GM21515 (cell line): Measurements from ENCODE around the gene RNMT.
"Not testable (repeated sequence)": the region's sequence is repeated elsewhere in the genome, so short reads cannot be mapped to it uniquely, and the experiment has no call there.

ENCODE experiments used
- ATAC-seq: cut with Tn5 transposase; IDR thresholded peaks from one replicate; pipeline ENCODE4 v1.9.1; 2021; ENCODE audit not compliant: unreplicated experiment

The RNMT gene

DNA sequence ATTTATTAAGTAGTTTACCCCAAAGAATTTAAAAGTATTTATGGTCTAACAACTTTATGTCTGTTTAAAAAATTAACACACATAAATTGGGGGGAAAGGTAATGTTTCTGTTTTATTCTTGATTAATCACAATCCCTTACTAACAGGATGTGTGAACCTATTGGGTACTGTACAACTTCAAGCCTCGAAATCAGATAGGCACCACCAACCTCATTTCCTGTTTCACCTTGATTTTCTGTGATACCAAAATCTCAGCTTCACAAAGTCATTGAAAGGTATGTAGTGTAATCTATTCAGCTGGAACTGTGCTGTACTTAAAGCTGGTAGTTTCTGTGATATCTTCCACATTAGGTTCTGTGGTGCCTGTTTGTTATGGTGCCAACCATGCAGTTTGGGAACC lies 4.0 kb downstream of the RNMT start:
- ATAC-seq, result no peak

DNA sequence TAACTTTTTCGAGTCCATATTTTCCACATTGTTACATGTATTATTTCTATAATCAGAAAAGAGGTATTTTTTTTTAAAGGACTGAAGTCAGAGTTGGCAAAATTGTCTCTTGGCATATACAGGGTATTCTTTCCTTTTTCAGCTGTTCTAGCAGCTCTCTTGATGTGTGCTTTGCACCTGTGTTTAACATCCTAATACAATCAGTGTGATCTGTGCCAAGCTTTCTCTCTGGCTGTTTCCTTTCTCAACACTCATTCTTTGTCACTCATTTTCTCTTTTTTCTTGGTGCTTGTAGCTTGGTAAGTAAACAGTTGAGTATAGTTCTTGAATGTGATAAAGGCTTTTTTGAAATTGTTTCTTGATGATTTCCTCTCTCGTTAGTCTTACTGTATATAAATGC lies 9.2 kb downstream of the RNMT start:
- no peak for ATAC-seq

DNA sequence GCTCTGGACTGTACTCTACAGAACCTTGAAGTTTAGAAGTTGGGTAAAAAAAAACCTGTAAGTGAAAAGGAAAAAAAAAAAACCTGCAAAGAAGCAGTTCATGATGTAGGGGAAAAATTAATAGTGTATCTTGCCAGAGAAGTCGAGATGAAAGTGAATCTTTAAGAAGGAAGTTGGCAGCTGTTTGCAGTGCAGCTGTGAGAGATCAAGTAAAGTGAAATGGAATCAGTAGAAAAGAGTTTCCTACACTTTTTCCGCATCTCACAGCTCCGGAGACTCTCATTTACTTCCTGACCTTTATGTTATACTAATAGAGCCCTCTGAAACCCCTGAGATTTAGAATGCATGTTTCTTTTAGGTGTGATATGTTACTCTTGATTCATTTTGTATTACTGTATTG lies 19.2 kb downstream of the RNMT start:
- no peak for ATAC-seq

DNA sequence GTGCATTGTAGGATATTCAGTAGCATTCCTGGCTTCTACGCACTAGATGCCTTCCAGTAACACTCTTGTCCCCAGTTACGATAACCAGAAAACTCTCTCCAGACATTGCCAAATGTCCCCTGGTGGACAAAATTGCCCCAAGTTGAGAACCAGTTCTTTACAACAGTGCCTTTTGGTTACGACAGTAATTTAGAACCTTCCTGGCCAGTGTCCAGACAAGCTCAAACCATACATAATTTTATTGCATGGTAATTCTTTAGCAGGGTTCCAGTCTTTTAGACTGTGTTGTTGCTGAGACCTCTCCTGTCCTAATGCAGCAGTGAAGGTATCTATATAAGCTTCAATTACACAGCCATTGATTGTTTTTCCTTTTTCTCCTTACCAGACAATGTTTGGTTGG lies 20.2 kb downstream of the RNMT start:
- no peak for ATAC-seq

DNA sequence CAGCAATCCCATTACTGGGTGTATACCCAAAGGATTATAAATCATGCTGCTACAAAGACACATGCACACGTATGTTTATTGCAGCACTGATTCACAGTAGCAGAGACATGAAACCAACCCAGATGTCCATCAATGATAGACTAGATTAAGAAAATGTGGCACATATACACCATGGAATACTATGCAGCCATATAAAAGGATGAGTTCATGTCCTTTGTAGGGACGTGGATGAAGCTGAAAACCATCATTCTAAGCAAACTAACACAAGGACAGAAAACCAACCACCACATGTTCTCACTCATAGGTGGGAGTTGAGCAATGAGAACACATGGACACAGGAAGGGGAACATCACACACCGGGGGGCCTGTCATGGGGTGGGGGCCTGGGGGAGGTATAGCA lies 25.1 kb downstream of the RNMT start:
- ATAC-seq, result not testable (repeated sequence)

DNA sequence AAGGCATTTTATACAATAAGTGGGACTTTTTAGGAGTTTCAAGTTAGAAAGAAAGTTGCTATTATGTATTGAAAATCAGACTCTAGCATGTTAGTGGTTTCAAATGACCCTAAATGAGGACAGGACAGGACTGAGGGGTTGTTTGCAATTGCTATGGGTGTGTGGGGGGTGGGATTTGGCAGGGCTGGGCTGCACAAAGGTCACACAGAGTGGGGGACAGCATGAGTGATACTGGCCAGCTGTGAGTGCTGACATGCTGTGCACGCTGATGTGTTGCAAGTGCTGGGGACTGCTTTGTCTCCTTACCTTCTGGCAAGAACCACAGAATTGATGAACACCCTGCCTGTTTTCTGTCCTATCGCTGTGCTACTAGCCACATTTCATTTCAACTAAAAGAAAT lies 29.8 kb downstream of the RNMT start:
- no peak for ATAC-seq

DNA sequence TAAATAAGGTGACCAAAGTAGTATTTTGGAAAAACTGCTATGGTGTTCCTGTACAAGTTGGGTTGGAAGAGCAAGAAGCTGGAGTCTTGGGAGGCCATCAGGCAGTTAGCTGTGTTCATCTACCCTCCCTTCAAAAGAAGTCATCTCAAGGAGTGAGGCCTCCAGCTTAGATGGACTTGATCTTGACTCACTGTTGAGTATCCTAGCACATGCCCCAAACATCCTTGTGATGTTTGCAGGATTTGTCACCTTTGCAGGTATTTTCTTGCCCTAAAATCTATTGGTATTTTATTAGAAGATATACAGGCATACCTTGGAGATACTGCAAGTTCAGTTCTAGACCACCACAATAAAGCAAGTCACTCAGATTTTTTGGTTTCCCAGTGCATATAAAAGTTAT lies 30.2 kb downstream of the RNMT start:
- ATAC-seq, result no peak

DNA sequence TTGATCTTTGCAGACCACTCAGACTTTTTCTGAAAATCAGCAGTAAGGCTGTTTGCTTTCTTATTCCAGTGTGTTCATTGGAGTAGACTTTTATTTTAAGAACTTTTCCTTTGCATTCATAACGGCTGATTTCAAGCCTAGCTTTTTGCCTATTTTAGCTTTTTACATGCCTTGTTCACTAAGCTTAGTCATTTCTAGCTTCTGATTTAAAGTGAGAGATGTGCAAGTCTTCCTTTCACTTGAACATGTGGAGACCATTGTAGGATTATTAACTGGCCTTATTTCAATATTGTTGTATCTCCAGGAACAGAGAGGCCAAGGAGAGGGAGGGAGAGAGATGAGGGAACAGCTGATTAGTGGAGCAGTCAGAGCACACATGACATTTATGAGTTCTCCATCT lies 32.1 kb downstream of the RNMT start:
- ATAC-seq, result no peak

DNA sequence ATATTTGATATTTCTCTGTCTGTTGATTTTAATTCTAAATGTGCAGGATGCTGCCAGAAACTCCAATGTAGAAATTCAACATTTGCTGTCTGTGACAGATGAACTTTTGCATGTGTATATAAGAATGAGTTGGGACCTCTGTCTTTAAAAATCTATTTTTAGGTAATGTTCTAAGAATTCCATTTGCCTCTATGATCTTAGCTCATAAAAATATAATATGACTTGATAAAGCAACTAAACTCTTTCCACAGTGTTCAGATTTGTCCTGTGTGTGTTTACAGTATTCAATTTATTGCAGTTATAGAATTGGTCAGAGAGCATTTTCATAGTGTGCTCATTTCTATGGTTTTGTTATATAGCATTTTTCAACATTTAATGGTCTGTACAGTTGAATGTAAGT lies 33.6 kb downstream of the RNMT start:
- no peak for ATAC-seq

DNA sequence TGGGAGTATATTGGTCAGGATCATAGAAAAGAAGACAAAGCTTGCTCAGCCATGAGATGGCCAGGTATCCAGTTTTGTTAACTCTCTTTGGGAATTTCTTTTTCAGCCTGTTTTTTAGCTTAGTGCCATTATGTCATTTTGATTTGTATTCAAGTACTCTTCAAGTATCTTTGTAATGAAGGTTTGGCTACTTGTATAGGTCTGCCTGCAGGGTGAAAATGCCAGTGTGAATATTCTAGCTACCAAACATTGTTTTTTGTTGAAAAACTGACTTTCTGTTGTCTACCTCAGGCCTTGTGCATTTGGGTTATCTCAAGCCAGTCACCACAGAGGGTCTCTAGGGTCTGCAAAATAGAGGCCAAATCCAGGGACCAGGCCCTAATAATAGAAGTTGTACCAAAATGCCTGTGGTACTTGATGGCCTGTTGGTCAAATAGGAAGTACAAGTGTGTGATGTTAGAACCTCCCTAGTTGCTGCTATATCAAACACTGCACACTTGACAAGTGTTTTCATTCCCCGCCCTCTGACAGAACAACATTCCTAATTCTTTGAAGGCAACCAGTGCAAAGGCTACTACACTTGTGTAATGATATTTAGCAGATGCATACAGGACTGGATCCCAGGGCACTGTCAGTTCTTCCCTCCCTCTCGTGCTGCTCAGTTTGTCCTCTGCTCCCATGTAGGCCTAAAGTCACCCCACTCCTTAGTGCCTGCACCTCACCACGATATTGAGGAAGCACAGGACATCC lies 36.4 kb downstream of the RNMT start:
- ATAC-seq, result no peak

DNA sequence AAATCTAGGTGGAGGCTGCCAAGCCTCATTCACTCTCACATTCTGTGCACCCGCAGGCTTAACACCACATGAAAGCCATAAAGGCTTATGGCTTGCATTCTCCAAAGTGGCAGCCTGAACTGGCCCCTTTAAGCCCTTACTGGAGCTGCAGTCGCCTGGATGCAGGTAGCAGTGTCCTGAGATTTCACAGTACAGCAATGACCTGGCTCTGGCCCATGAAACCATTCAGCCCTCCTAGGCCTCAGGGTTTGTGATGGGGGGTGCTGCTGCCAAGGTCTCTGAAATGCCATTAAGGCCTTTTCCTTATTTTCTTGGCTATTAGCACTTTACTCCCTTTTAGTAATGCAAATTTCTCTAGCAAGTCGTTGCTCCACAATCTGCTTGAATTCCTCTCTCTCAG lies 48.6 kb downstream of the RNMT start:
- no peak for ATAC-seq

DNA sequence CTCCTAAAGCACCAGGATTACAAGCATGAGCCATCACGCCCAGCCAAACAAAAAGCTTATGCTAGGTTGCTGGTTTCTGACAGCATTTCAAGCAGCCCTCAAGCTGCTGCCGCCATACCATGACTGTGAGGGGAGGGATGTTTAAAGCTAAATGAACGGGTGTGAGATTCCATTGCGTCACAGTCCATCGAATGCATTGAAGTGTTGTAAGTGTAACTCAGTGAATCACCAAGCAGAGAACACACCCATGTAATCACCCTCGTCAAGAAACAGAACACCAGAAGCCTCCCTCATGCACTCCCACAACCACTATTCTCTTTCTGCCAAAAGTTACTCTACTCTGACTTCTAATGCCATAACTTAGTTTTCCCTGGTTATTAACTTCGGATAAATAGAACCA lies 64.7 kb downstream of the RNMT start:
- no peak for ATAC-seq

DNA sequence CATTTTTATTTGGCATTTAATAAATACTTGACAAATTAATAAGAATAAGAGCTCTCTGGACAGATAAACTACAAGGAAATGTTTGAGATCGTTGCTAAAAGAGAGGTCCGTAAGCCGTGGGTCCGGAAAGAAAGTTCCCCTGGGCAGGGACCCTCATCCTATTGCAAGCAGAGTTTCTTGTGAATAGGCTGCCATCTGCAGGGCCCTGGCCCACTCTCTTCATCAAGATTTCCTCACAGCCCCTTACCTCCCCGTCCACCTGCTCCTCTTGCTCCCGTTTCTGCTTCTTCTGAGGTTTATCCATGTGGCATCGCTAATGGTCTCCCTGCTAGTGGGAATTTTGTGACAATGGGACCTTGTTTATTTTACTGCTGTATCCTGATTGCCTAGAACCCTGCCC lies 67.3 kb downstream of the RNMT start:
- ATAC-seq, result no peak

DNA sequence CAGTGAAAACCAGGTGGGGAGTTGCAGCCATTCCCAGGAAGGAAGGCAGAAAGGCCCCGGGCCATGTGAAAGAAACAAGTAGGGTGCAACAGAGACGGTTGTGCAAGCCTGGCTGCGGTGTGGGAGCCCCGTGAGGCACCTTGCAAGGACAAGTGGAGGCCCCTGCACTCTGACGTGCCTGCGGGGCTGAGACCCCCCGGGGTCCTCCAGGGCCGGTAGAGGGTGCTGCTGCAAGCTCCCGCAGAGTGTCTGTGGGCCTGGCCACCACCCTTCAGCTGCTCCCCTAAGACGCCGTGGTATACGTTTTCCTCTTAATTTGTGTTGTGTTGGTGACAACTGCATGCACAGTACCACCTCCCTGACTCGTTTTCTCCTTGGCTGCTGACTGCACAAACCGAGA lies 70.0 kb downstream of the RNMT start:
- no peak for ATAC-seq

DNA sequence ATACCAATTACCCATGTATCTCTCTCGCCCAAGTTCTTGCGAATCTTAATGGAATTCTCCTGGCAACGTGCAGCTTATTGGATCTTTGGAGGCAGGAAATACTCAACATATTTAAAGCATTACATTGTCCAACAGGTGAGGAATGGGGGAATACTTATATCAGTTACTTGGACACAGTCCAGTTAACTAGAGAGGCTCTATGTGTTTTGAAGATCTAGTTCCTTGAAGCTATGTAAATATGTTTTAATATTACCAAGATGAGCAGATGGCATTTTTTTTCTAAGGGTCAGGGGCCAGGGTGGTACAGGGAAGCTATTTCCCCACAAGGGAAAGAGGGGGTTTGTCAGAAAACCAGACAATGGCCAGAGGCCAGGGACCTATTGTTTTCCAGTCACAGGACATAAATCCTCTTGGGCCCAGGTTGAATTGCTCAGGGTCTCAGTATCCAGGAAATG lies 70.7 kb downstream of the RNMT start:
- no peak for ATAC-seq

DNA sequence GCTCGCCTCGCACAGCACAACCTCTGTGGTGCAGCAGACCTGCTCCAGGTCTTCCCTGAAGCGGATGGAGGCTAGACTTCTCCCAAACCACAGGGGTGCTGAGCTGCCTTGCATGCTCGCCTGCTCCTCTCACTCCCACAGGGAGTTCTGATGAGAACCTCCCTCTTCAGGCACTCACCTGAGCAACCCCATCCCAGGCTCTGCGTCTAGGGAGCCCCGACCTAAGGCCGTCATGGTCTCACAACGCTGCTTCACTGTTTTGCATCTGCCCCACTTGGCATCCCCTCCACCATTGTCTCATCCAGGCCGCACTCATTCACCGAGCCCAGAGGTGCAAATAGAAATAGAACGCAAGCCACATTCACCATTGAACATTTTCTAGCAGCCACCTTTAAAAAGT lies 72.9 kb downstream of the RNMT start:
- no peak for ATAC-seq

DNA sequence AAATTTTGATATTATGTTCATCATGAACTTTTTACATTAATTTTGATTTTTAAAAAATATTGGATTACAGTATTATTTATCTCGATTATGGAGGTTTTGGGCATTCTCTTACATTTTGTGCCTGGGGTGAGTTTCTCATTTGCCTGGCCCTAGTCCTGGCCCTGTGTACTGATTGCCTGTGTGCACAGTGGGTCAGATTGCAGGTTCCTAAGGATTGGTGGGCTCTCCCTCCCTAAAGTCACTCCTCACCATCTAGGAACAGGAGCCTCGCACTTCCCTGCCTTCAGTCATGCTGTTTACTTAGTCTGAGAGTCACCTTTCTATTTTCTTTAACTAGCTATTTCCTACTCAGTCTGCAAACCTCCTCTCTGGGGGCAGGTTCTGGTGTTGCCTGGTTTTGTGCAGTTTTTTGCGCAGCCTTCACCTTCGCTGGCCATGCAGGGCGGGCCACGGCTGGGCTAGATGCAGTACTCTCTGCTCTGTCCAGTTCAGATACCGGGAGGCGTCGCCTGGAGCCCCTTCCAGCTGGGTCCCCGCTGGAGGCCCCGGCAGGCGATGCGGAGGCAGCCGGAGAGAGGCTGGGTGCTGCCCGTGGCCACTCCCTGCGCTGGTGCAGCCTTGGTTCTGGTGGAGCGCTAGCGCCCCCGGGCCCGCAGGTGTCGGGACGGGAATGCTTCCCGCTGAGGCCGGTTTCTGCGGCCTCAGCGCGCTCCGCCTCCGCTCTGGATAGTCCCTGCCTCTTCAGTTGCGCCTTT lies 74.2 kb downstream of the RNMT start:
- no peak for ATAC-seq

DNA sequence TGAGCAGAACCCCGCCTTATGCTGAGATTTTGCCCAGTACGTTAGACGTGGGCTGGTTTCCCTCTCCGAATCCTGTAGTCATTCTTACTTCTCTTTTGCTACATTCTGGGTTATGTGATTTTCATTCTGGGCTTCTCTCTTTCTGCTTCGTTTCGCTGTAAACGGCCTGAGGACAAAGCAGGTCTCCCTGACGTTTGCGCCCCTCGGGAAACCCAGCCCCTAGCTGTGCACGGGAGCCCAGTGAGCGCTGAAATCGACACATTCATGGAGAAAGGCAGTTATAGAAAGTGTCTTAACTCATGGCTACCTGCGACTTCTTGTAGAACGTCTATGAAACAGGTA lies 74.8 kb downstream of the RNMT start:
- ATAC-seq, result no peak

DNA sequence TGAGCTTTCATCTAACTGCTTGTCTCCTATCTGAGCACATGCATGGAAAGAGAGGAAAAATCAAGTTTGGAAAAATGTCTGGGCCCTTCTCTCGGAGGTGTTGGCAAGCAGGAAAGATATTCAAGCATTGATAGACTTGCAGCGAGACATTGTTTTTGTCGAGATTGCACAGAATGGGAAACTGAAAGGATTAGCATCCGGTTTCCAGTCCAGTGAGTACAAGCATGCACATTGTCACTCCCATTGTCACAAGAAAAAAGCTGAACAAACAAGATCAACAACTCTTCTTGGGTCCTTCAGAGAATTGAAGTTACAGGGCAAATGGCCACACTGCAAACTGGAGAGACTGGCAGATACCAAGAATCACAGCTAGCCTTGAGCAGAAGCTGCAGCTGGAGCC lies 77.8 kb downstream of the RNMT start:
- ATAC-seq, result no peak

DNA sequence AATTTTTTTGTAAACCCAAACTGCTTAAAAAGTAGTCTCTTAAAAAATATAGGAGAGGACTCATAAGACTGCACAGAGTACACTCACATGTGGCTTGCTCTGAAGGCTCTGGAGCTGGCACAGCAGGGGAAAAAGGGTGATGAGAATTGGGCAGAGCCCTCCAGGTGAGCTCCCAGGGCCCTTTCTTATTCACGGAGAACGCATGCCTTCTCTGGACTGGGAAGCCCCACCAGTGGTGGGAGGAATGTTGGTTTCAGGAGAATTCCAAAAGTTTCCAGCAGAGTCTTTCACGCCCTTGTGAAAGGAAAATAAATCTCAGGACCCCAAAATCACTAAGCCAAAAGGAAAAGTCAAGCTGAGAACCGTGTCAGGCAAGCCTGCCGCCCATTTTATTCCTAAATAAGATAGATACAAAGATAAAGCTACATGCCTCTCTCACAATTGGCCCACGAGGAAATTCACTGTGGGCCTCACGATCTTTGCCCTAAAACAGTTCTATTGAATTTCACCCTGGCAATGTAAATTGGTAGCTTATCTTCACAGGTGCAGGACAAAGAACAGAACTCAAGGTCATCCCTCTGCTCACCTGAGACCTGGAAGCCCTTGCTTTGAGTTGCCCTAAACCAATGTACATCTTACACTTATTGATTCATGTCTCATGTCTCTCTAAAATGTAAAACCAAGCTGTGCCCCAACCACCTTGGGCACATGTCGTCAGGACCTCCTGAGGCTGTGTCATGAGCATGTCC lies 82.0 kb downstream of the RNMT start:
- no peak for ATAC-seq

DNA sequence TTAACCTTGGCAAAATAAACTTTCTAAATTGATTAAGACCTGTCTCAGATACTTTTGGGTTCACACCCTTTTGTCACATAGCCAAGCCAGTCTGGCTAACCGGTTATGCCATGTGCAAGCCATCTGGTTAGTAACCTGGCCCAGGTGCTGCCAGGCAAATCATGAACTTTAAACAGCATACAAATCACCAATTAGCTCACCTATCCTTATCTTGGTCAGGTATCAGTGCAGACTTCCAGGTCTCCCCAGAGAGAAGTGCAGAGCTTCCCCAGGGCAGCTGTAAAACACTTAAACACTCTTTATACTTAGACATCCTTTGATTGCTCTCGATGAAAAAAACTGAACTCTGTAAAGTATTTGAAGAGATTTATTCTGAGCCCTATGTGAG lies 82.6 kb downstream of the RNMT start:
- ATAC-seq, result no peak
